ENCODE measurements around the gene CYSRT1. TPM values are rescaled to one million over a fixed set of nuclear protein-coding genes. Genes with fewer than 3 reads are reported as not detected.

The CYSRT1 gene
- total RNA-seq, 1 experiment from 2014 or later = 1.7 TPM

DNA sequence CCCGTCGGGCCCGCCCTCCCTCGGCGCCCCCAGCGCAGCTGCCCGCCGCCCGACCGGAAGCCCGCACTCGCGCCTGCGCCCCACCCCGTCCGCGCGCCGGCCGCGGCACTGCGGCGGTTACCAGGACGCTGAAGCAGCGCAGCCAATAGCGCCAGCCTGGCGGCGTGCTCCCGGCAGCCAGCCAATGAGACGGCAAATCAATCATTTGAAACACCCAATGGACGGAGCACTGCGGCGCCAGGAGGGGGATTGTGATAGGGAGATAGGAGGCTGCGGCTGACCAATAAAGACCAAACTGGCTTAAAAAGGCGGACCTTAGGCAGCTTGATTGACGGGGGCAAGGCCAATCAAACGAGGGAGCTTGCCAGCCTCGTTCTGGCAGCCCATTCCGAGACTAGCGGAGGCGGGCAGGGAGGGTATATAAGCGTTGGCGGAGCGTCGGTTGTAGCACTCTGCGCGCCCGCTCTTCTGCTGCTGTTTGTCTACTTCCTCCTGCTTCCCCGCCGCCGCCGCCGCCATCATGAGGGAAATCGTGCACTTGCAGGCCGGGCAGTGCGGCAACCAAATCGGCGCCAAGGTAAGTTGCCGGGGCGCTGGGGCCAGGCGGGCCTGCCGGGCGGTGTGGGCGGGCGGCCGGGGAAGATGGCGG, 16.0 kb downstream of the CYSRT1 start, which contains the start of gene TUBB4B:
Gene TUBB4B, plus strand, starts transcription at position 447 of the 649 bp plus-strand sequence. Its CDS starts 74 bp downstream, at position 521.
- POLR2A ChIA-PET = interaction anchor here (0.5 to 2.4 kb wide), 31 partner anchors 9 to 1334 kb away, joined by 3 to 39 read pairs (median 4); partner anchors contain the start of genes CAMSAP1, ENTPD8, MAN1B1 and MRPL41
- H3K36me3 Mint-ChIP-seq (ENCODE audit: insufficient read depth, unreplicated experiment) = peaks cover 62% of the 10 kb centered on the region

DNA sequence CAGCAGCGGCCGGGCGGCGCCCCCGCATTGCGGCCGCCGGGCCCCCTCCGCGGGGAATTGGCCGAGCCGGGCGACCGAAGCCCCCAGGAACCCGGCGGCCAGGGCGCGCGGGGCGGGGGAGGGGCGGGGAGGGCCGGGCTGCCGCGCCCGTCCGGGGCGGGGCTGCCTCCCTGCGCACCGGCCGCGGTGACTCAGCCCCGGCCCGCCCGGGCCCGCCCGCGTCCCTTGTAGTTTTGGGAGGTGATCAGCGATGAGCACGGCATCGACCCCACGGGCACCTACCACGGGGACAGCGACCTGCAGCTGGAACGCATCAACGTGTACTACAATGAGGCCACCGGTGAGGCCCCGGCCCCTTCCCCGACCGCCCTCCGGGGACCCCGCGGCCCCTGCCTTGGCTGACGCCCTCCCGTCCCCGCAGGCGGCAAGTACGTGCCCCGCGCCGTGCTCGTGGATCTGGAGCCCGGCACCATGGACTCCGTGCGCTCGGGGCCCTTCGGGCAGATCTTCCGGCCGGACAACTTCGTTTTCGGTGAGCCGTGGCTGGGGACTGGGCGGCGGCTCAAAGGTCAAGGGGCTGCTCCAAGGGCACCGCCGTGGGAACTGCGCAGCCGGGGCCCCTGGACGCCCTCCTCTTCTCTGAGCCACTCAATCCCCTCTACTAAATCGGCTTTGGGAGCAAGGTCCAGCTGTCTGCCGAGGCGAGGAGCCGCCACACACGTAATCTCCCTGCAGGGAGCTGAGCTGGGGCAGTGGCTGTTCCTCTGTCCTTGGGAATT, 16.7 kb downstream of the CYSRT1 start:
- H3K4me3 ChIP-seq (ENCODE audit: low read depth, low read length) = peak overlapping the region; percentile 77
- ChIA-PET POLR2A (interaction anchor here (0.5 to 2.4 kb wide), 13 partner anchors 13 to 236 kb away, joined by 3 to 39 read pairs (median 8); partner anchors contain the start of genes MAN1B1, NELFB, NRARP and RNF208), CTCF (interaction anchor here (0.6 to 2.7 kb wide), 6 partner anchors 12 to 294 kb away, joined by 3 to 13 read pairs (median 6); partner anchors contain the start of genes NRARP, SAPCD2 and TPRN)
- Mint-ChIP-seq H3K4me3 (ENCODE audit: unreplicated experiment) (peak overlapping the region; percentile 80), H3K27ac (ENCODE audit: unreplicated experiment) (peak overlapping the region; percentile 95), H3K4me1 (ENCODE audit: low read depth, unreplicated experiment) (peaks cover 7% of the 10 kb centered on the region), H3K36me3 (ENCODE audit: insufficient read depth, unreplicated experiment) (peaks cover 68% of the 10 kb centered on the region), H3K9me3 (ENCODE audit: unreplicated experiment) (no peaks in the 10 kb centered on the region), H3K27me3 (ENCODE audit: insufficient read depth, unreplicated experiment) (peaks cover 3% of the 10 kb centered on the region)
- H3K36me3 ChIP-seq (ENCODE audit: control insufficient read depth, insufficient read depth, low read length) = peaks cover 2% of the 10 kb centered on the region; the same call in 1 of the 2 replicates
- no TSS peak for BruUV-seq (replicated peaks)
- H3K4me1 ChIP-seq = peaks cover 21% of the 10 kb centered on the region
- intact Hi-C loops (cut with micrococcal nuclease; ENCODE audit: unreplicated experiment) = loop anchor here (1.0 to 10.0 kb wide), 4 partner anchors 14 to 447 kb away; partner anchors contain the start of genes CCDC183, NELFB, RNF208 and TMEM141
- H3K27me3 ChIP-seq (replicated peaks; ENCODE audit: control insufficient read depth, insufficient read depth, low read length) = no peaks in the 10 kb centered on the region
- TF ChIP-seq CTCF (IDR thresholded peaks at IDR 0.05; ENCODE audit: insufficient read depth in 1 of 2, low read depth in 1 of 2, low read length in 1 of 2, severe bottlenecking in 1 of 2, unreplicated experiment in 1 of 2) = no peak
- DNase-seq = peak in 1 of 2 experiments; percentile 58
- no peaks in the 10 kb centered on the region for H3K9me3 ChIP-seq

More for the DNA sequence above, 16.0 kb downstream of the CYSRT1 start, which contains the start of gene TUBB4B:
- H3K4me1 Mint-ChIP-seq (ENCODE audit: low read depth, unreplicated experiment) = peaks cover 7% of the 10 kb centered on the region
- Histone ChIP-seq H3K4me1 (peaks cover 28% of the 10 kb centered on the region), H3K4me3 (ENCODE audit: low read depth, low read length) (peak within 1 kb of the TSS; percentile 80), H3K36me3 (ENCODE audit: control insufficient read depth, insufficient read depth, low read length) (peaks cover 2% of the 10 kb centered on the region; the same call in 1 of the 2 replicates), H3K27me3 (replicated peaks; ENCODE audit: control insufficient read depth, insufficient read depth, low read length) (no peaks in the 10 kb centered on the region), H3K9me3 (no peaks in the 10 kb centered on the region)
- BruUV-seq (replicated peaks) = no TSS peak
- H3K9me3 Mint-ChIP-seq (ENCODE audit: unreplicated experiment) = no peaks in the 10 kb centered on the region
- DNase-seq = peak; percentile 98 to 100
- peak within 1 kb of the TSS; percentile 80 for H3K4me3 Mint-ChIP-seq (ENCODE audit: unreplicated experiment)
- peaks cover 3% of the 10 kb centered on the region for H3K27me3 Mint-ChIP-seq (ENCODE audit: insufficient read depth, unreplicated experiment)
- no peak for TF ChIP-seq CTCF (IDR thresholded peaks at IDR 0.05; ENCODE audit: insufficient read depth in 1 of 2, low read depth in 1 of 2, low read length in 1 of 2, severe bottlenecking in 1 of 2, unreplicated experiment in 1 of 2)
- CTCF ChIA-PET = interaction anchor here (0.6 to 2.7 kb wide), 12 partner anchors 13 to 293 kb away, joined by 3 to 13 read pairs (median 4); partner anchors contain the start of genes NRARP, SAPCD2 and TPRN
- intact Hi-C loops (cut with micrococcal nuclease; ENCODE audit: unreplicated experiment) = loop anchor here (1.0 to 10.0 kb wide), 4 partner anchors 14 to 446 kb away; partner anchors contain the start of genes CCDC183, NELFB, RNF208 and TMEM141
- H3K27ac Mint-ChIP-seq (ENCODE audit: unreplicated experiment) = peak within 1 kb of the TSS; percentile 95
